HepG2 (cell line): ENCODE measurements around the gene C20orf144. TPM values are rescaled to one million over a fixed set of nuclear protein-coding genes. Genes with fewer than 3 reads are reported as not detected.
A peak's percentile ranks its signal among the peaks of the same experiment; 100 is the strongest.

Experiments
- ATAC-seq: fragments of 200-7000 bp; cut with Tn5 transposase; 3 replicates; pipeline ENCODE4 v1.9.1; 2020; ENCODE audit warnings: mild to moderate bottlenecking, moderate library complexity
- BruUV-seq: library from RNA; stranded (reverse); fragments of 400-500 nt; replicated peaks from 2 replicates; lab custom pipeline; 2021; lab: Mats Ljungman, UMichigan
- CTCF ChIA-PET: fragments of 300-600 bp; formaldehyde crosslinking; extraction: SDS; loops from one replicate; lab custom pipeline; 2021; ENCODE audit warnings: low total read pairs, inconsistent platforms, low intra/inter-chr PET ratio; lab: Yijun Ruan, JAX
- POLR2A ChIA-PET: fragments of 350-600 bp; sonication (Branson Sonifier 250); formaldehyde crosslinking; loops from one replicate; lab custom pipeline; 2020; ENCODE audit warnings: antibody characterized with exemption, inconsistent platforms; lab: Yijun Ruan, JAX
- DNase-seq: peaks from one replicate; pipeline ENCODE4 v3.0.0-alpha.2; 2015; ENCODE audit warnings: low spot score
- FAIRE-seq: peaks from 3 replicates; lab custom pipeline; 2011; peaks lifted over from hg19 to GRCh38; lab: Jason Lieb, UNC
- H2AFZ ChIP-seq: one replicate; pipeline ENCODE4 v1.6.1; 2011; ENCODE audit warnings: low read length, inconsistent platforms
- H3K27ac ChIP-seq: fragments of 300-600 bp; 3 replicates; pipeline ENCODE4 v1.8.0; 2011; ENCODE audit warnings: mixed run types, mild to moderate bottlenecking, mixed read lengths, low read length, inconsistent platforms; ENCODE audit not compliant: insufficient read depth; ENCODE audit errors: extremely low read length
- H3K27me3 ChIP-seq, 2 experiments: fragments of 200-600 bp in 1 of 2; 2 replicates in 1 of 2; 3 replicates in 1 of 2; pipeline versions ENCODE4 v1.6.0 to v1.8.0; 2011; ENCODE audit warnings: low read length in 2 of 2, mild to moderate bottlenecking in 2 of 2, moderate library complexity in 2 of 2, inconsistent platforms in 1 of 2; ENCODE audit not compliant: insufficient read depth in 2 of 2, control insufficient read depth in 1 of 2
- H3K36me3 ChIP-seq, 2 experiments: fragments of 200-600 bp in 1 of 2; replicated peaks in 1 of 2; 2 replicates in 1 of 2; 3 replicates in 1 of 2; pipeline versions ENCODE4 v1.5.1 to v1.8.0; 2011; ENCODE audit warnings: low read length in 2 of 2, inconsistent platforms in 1 of 2; ENCODE audit not compliant: insufficient read depth in 2 of 2, control insufficient read depth in 1 of 2
- H3K4me1 ChIP-seq: 2 replicates; pipeline ENCODE4 v1.5.1; 2012; ENCODE audit warnings: low read length, inconsistent platforms; ENCODE audit not compliant: insufficient read depth
- H3K4me2 ChIP-seq: 2 replicates; pipeline ENCODE4 v1.6.0; 2011; ENCODE audit warnings: low read depth, low read length, inconsistent platforms
- H3K4me3 ChIP-seq, 3 experiments: fragments of 200-600 bp in 1 of 3; sonication (generic), shearing (Covaris generic) in 1 of 3; replicated peaks in 1 of 3; 2 replicates each; pipeline ENCODE4 v1.5.1; 2011 to 2016; ENCODE audit warnings: low read length in 3 of 3, inconsistent platforms in 2 of 3, low read depth in 2 of 3, mild to moderate bottlenecking in 2 of 3, control low read depth in 1 of 3, mixed read lengths in 1 of 3; ENCODE audit not compliant: insufficient read depth in 1 of 3
- H3K79me2 ChIP-seq: one replicate; pipeline ENCODE4 v1.6.1; 2011; ENCODE audit warnings: low read length, inconsistent platforms; ENCODE audit not compliant: insufficient read depth
- H3K9ac ChIP-seq: 2 replicates; pipeline ENCODE4 v1.6.0; 2011; ENCODE audit warnings: mild to moderate bottlenecking, low read depth, low read length, inconsistent platforms; ENCODE audit not compliant: insufficient read depth
- H3K9me3 ChIP-seq: 2 replicates; pipeline ENCODE4 v1.5.1; 2012; ENCODE audit warnings: mild to moderate bottlenecking, low read length
- H4K20me1 ChIP-seq: 2 replicates; pipeline ENCODE4 v1.6.0; 2011; ENCODE audit warnings: inconsistent platforms, mild to moderate bottlenecking, low read length, moderate library complexity; ENCODE audit not compliant: insufficient read depth
- FOXO1 ChIP-seq: sonication (generic); formaldehyde crosslinking; IDR thresholded peaks from 2 replicates; pipeline ENCODE4 v1.4.0; 2020; ENCODE audit warnings: missing genetic modification reagents
- POLR2A ChIP-seq, 2 experiments: IDR thresholded peaks; 2 replicates each; pipeline ENCODE4 v1.6.1; 2011; ENCODE audit warnings: low read depth in 2 of 2, low read length in 2 of 2, mild to moderate bottlenecking in 1 of 2, moderate library complexity in 1 of 2; ENCODE audit not compliant: insufficient read depth in 1 of 2
- SKIL ChIP-seq: sonication (generic); formaldehyde crosslinking; IDR thresholded peaks from 2 replicates; pipeline ENCODE4 v1.8.0; 2022; ENCODE audit warnings: missing genetic modification reagents, mild to moderate bottlenecking, moderate library complexity, borderline replicate concordance
- ZNF362 ChIP-seq: sonication (generic); formaldehyde crosslinking; IDR thresholded peaks from 2 replicates; pipeline ENCODE4 v1.4.0; 2020; ENCODE audit warnings: missing genetic modification reagents, mild to moderate bottlenecking, borderline replicate concordance
- ZNF446 ChIP-seq: sonication (generic); formaldehyde crosslinking; IDR thresholded peaks from 2 replicates; pipeline ENCODE4 v1.5.0; 2020; ENCODE audit warnings: mild to moderate bottlenecking, missing genetic modification reagents
- ZNF773 ChIP-seq: sonication (generic); formaldehyde crosslinking; IDR thresholded peaks from 2 replicates; pipeline ENCODE4 v1.4.0; 2020; ENCODE audit warnings: missing genetic modification reagents, borderline replicate concordance
- WGBS: methylation state at CpG from one replicate; pipeline ENCODE4 v1.1.6; 2017; ENCODE audit warnings: low lambda C conversion rate; 5-methylcytosine and 5-hydroxymethylcytosine counted together
- in situ Hi-C: cut with HindIII; loops from 2 replicates; pipeline ENCODE4 v1.10.0; 2017; ENCODE audit warnings: low pct_unique_long_range_greater_than_20kb; ENCODE audit not compliant: extremely low pct_ligation_motif_present
- intact Hi-C: fragments of 100-400 bp; cut with micrococcal nuclease; formaldehyde crosslinking; loops from one replicate; pipeline ENCODE4 v1.10.0; 2022; ENCODE audit not compliant: unreplicated experiment
- polyA plus RNA-seq, 8 experiments: library from polyadenylated mRNA; depleted of rRNA in 3 of 8; stranded (reverse) in 7 of 8; unstranded in 1 of 8; fragments of >200 nt; fragmentation: Illumina TruSeq in 4 of 8; extraction: Trizol in 4 of 8; gene quantifications; 2 replicates each; pipeline versions ENCODE4 v1.2.1 to v1.2.3, GENCODE V29; 2011 to 2016; ENCODE audit warnings: low read depth in 4 of 8, missing spikeins in 1 of 8, mixed read lengths in 1 of 8; ENCODE audit not compliant: insufficient read depth in 1 of 8
- total RNA-seq, 5 experiments: library from RNA; depleted of rRNA; stranded (reverse); fragments of >200 nt; fragmentation: Illumina TruSeq; extraction: Trizol; gene quantifications; 2 replicates each; pipeline ENCODE4 v1.2.3, GENCODE V29; 2016; ENCODE audit warnings: low read depth in 1 of 5

C20orf144 gene
- total and polyA plus RNA-seq, 2 of the 13 experiments (the other 11 are each of a cell fraction or from before 2014, with no cell fraction given) = 0.09 to 0.16 TPM

- CTCF ChIA-PET = no interaction called here
- BruUV-seq = no TSS peak
- 97% methylated on average over 13 of the region's 13 CpGs for WGBS
Observed at GRCh38 chr20:33669873-33670640, 7.9 kb downstream of the C20orf144 start.

More at GRCh38 chr20:33669873-33670640, 7.9 kb downstream of the C20orf144 start:
- no peak overlapping the region for H3K4me2 ChIP-seq
- no peak overlapping the region for H3K4me3 ChIP-seq
- intact Hi-C loops (loop anchor here (5.0 kb wide), 2 partner anchors 62 to 327 kb away; partner anchors contain the start of gene ZNF341), in situ Hi-C loops (no loop called here)
- no peak overlapping the region for H3K27ac ChIP-seq
- peaks cover 45% of the 10 kb centered on the region for H3K4me1 ChIP-seq
- H3K9ac ChIP-seq = no peak overlapping the region
- TF ChIP-seq SKIL (CRISPR knock-in tag) (0 out of 2 replicates have a peak, but pooled peaks have one; percentile 14), FOXO1 (CRISPR knock-in tag) (0 out of 2 replicates have a peak, but pooled peaks have one; percentile 21), POLR2A (IDR thresholded peaks at IDR 0.05; ENCODE audit: insufficient read depth in 1 of 2, low read depth in 2 of 2, low read length in 2 of 2) (peak in 1 of 2 experiments; percentile 41; a peak in 1 of 4 replicates), ZNF773 (no peak), ZNF446 (CRISPR knock-in tag) (0 out of 2 replicates have a peak, but pooled peaks have one; percentile 36), ZNF362 (no peak)
- TF ChIP-seq, all 625 proteins: peak for 4
- POLR2A ChIA-PET = no interaction called here
- H3K9me3 ChIP-seq = no peaks in the 10 kb centered on the region
- peaks cover 19 to 41% of the 10 kb centered on the region in 2 experiments for H3K36me3 ChIP-seq
- DNase-seq = no peak
- H3K79me2 ChIP-seq = peaks cover 24% of the 10 kb centered on the region
- H2AFZ ChIP-seq = no peak overlapping the region
- H4K20me1 ChIP-seq = 0 out of 2 replicates have a peak, but pooled peaks cover 3% of the 10 kb centered on the region
- FAIRE-seq = no peak
- ATAC-seq = no peak
- peaks cover 0 to 3% of the 10 kb centered on the region in 2 experiments; a peak in 1 of 5 replicates for H3K27me3 ChIP-seq
